Renal cortex interstitium (tissue), 11 donors: ENCODE results near the gene MRPL52. TPM values are rescaled to one million over a fixed set of nuclear protein-coding genes. Genes with fewer than 3 reads are reported as not detected.

ENCODE experiments used
- DNase-seq, 11 donors: peaks; one replicate each; pipeline ENCODE4 v3.0.0-alpha.2; 2013; ENCODE audit warnings: low read depth in 9 of 11, low spot score in 4 of 11; ENCODE audit errors: extremely low read depth in 1 of 11
- polyA plus RNA-seq, 3 donors: library from polyadenylated mRNA; unstranded; fragments of 120-200 nt; gene quantifications; one replicate each; pipeline ENCODE4 v1.2.1, GENCODE V29; 2013; ENCODE audit not compliant: insufficient read length in 3 of 3

Gene MRPL52
- polyA plus RNA-seq, 3 donors, result 76.1 to 108 (median 97.7) TPM

DNA sequence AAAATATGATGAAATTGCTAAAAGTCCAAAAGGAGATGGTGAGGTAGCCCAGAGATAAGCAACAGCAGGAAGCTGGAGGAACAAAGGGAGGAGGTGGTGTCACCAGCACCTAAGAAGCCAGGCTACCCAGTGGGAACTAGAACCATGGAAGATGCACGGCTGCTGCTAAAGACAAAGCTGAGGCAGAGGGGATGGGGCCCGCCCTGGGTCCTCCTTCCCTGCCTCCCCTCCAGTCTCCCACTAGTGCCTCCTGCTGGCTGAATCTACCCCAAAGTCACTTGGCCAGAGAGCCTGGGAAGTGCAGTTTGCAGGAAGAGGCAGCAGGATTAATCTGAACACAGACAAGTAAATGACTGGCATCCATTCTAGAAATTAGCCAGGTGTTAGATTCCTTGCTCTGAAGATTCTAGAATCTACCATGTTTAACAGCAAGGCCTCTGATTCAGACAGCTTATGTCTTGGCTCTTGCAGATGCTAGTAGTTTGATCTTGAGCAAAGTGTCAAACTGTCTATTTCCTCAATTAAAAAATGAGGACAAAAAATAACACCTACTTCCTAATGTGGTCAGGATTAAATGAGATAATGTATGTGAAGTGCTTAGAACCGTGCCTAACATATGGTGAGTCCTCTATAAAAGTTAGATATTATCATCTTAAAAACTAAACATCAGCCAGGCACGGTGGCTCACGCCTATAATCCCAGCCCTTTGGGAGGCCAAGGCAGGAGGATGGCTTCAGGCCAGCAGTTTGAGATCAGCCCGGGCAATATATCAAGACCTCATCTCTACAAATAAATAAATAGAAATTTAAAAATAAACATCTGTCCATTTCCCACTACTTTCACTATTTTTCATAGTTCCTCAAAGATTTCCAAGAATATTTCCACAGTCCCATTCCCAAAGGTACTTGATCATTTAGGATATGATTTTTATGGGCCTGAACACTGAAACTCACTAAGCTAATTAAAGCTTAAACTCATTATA, 36.0 kb downstream of the MRPL52 start:
- no peak for DNase-seq

GRCh38 chr14:22866874-22867273, 37.2 kb downstream of the MRPL52 start:
- no peak for DNase-seq

GRCh38 chr14:22870811-22871223, 41.1 kb downstream of the MRPL52 start:
- DNase-seq, result no peak

GRCh38 chr14:22871224-22872032, 41.7 kb downstream of the MRPL52 start, which contains the start of gene LRP10:
Gene LRP10, plus strand, starts transcription at chr14:22871740. Its CDS starts 564 bp downstream, at chr14:22872304.
- DNase-seq, result peak in 10 of 11 donors; percentile 80 to 90 (median 84)

DNA sequence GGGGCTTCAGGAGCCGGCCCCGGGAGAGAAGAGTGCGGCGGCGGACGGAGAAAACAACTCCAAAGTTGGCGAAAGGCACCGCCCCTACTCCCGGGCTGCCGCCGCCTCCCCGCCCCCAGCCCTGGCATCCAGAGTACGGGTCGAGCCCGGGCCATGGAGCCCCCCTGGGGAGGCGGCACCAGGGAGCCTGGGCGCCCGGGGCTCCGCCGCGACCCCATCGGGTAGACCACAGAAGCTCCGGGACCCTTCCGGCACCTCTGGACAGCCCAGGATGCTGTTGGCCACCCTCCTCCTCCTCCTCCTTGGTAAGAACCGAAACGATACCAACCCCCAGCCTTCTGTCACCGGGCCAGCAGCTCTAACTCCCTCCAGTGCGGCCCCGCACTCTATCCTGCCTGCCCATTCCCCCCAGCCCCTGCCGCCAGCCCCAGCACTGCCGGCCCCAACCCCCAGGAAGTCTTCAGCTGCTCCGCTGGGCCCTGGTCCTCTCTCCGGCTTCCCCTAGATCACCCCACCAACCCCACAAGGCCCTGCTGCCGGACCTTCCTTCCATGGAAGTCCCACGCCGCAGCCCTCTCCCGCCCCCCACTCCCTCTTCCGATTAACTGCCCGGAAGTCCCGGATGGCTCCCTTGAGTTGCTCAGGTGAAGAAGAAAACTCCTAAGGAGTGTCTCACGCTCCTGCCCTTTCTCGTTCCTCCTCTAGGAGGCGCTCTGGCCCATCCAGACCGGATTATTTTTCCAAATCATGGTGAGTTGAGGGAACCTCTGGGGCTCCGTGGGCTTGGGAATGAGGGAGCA, 42.5 kb downstream of the MRPL52 start:
- peak in 10 of 11 donors; percentile 82 to 93 (median 89) for DNase-seq

DNA sequence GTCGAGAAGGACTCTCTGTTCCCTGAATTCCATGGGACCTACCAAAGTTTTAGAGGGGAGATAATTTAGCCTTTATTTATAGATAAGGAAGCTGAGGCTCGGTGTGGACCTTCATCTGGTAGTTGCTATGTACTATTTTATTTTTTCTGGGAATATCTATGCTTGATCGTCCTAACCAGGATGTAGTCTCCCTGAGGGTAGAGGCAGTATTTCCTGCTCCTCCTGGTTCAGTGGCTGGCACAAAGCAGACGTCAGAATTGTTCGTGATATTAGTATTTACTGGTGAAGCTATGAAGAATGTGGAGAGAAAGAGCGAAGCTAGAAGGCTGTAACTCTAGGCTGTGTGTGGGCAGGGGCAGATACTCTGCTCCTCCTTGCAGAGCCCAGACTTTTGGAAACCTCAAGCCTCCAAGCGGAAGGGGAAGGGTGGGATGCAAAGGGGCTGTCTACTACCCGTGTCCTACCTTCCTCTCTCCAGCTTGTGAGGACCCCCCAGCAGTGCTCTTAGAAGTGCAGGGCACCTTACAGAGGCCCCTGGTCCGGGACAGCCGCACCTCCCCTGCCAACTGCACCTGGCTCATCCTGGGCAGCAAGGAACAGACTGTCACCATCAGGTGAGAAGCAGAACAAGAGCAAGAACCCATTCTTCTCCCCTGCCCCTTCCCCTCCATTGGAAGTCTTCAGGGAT, 43.3 kb downstream of the MRPL52 start:
- DNase-seq, result no peak

- no peak for DNase-seq
Measured at GRCh38 chr14:22875003-22875747, 45.5 kb downstream of the MRPL52 start.

DNA sequence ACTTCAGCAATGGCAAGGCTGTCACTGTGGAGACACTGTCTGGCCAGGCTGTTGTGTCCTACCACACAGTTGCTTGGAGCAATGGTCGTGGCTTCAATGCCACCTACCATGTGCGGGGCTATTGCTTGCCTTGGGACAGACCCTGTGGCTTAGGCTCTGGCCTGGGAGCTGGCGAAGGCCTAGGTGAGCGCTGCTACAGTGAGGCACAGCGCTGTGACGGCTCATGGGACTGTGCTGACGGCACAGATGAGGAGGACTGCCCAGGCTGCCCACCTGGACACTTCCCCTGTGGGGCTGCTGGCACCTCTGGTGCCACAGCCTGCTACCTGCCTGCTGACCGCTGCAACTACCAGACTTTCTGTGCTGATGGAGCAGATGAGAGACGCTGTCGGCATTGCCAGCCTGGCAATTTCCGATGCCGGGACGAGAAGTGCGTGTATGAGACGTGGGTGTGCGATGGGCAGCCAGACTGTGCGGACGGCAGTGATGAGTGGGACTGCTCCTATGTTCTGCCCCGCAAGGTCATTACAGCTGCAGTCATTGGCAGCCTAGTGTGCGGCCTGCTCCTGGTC, 46.1 kb downstream of the MRPL52 start:
- no peak for DNase-seq

- no peak for DNase-seq
Measured at GRCh38 chr14:22877000-22877501, 47.4 kb downstream of the MRPL52 start.

DNA sequence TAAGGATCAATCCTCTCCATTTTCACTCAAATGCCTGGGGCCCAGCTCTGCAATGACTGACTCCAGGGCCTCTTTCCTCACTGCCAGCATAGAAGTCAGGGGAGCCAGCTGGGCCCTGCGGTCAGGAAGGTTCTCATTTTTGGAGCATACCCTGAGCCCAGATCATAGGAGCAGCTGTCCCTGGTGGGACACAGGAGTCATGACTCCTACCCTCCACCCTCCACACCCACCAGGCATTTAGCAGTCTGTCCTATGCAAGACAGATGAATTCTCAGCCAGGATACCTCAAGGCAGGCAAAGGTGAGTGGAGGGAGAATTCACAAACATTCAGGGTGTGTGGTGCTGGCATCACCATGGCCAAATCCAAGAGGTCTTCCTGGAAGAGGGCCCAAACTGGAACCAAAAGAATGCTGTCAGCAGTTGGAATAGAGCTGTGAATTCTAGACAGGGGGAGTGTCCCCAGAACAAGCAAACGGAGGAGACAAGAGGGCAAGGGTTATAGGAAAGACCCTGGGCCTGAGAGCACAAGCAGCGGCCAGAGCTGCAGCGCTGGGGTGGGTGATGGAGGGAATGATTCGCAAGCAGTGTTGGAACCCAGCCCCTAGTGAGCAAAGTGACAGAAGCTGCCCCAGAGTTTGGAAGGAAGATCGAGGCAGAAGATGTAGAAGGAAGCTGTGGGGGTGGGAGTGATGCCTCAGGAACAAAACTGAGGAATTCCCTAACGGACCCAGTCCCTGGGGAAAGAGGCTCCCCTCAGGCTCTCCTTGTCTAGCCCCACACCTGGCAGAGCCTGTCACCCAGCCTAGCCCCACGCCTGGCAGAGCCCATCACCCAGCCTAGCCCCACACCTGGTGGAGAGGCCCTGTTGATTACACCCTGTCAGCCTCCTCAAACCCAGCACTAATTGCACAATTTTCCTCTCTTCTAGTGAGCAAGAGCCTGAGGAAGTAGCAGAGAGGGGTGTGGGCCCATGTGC, 48.9 kb downstream of the MRPL52 start:
- no peak for DNase-seq

GRCh38 chr14:22882064-22882463, 52.4 kb downstream of the MRPL52 start:
- no peak for DNase-seq

DNA sequence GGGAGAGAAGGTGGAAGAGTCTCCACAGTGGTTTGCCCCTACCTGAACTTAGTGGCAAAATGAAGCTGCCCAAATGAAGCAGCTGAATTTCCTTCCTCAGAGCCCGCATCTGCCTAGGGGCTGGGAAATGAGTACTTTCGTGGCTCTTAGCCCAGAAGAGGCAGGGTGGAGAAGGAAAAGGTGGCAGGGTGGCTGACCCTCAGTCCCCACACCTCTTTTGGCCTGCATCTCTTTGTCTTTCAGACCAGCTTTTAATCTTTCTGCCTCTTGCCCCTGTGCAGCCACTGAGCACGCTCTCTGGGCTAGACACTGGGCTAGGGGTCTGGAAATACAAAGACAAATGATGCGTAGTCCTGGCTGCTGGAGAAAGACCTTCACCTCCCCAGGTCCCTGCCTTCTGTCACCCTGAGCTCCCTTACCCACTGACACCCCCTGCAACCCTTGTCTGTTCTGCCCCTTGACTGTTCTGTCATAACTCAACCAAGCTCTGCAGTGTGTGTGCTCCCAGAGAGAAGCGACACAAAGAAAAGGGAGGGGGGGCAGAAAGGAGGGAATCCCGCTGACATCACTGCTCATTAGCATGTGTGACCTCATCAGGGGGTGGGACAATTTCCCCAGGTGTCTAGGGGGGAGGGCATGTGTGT, 53.0 kb downstream of the MRPL52 start:
- peak in 8 of 11 donors; percentile 46 to 88 (median 76) for DNase-seq

DNA sequence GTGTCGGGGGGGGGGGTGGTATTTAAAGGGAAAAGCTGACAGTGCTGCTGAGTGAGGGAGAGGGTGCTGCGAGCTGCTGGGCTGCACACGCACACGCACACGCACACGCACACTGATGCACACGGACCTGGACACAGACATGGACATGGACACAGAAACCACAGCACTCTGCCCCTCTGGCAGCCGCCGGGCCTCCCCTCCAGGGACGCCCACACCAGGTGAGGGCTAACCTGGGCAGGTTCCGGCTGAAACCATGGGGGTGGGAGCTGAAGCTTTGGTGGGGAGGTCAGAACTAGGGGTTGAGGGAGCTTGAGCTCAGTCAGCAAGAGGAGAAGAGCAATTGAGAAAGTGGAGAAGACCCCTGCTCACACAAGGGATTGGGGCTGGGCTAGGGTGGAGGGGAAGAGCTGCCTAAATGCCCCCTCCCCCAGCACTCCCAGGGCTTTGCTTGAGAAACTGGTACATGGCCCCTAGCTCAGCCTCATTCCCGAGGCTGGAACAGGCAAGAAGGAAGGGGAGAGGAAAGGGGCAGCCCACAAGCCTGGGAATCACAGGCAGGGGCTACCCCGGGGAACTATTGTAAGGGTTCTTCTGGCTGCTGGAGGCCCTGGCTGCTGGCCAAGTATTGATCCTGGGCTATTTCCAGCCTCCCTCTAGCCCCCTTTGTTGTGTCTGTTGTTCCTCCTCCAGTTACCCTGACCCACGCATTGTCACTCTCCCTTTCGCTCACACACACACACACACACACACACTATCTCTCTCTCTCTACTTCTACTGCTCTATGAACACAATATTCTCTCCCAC, 53.7 kb downstream of the MRPL52 start, which contains the start of gene REM2:
TSS of gene REM2 (plus strand) at position 50 of the 804 bp plus-strand sequence. CDS start at position 116, 66 bp downstream.
- DNase-seq, result peak in 1 of 11 donors; percentile 15

DNA sequence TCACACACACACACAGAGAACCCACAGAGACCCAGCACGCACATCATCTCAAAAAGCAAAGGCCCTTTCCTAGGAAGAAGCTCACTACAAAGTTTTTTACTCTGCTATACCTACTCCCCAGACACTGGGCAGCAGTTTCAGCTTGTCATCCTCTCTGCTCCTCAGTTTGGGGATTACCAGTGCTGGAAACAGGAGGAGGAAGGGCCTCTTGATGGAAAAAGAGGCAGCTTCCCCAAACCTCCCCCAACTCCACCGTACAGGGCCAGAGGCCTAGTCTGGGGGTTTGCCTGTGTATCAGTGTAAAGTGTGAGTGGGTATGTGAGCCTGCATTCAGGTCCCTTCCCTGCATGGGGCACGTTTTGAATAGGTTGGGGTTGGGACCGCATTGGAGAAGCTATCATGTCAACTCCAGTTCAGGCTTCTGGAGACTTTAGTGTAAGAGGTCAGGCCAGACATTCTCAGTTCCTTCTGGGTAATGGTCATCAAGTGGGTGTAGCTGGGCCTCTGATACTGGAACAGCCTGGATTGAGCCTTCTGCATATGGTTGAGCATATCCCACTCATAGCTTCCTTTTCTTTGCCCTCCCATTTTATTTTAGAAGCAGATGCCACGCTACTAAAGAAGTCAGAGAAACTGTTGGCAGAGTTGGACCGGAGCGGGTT, 54.5 kb downstream of the MRPL52 start:
- no peak for DNase-seq
